Activated CD8-positive, alpha-beta memory T cell treated with anti-CD3 and anti-CD28 coated beads, Interleukin-2, amount 10 ng/mL, durations not matched to agents 7 days and 5 days (primary cell): ENCODE measurements around the gene PCP4L1. TPM values are rescaled to one million over a fixed set of nuclear protein-coding genes. Genes with fewer than 3 reads are reported as not detected.
A peak's percentile ranks its signal among the peaks of the same experiment; 100 is the strongest.

Experiments
- ATAC-seq: fragments of 150-1000 bp; cut with Tn5 transposase; one replicate; pipeline ENCODE4 v1.10.0; 2021; ENCODE audit warnings: moderate library complexity
- CTCF ChIA-PET: fragments of 350-600 bp; sonication (Branson Sonifier 250); formaldehyde crosslinking; loops from one replicate; lab custom pipeline; 2021; ENCODE audit warnings: antibody characterized with exemption; lab: Charles Lee
- DNase-seq: peaks from one replicate; pipeline ENCODE4 v3.0.0-alpha.2; 2020
- H3K27ac Mint-ChIP-seq: one replicate; pipeline ENCODE4 v1.8.0; 2021; ENCODE audit warnings: mild to moderate bottlenecking, mixed read lengths
- H3K27me3 Mint-ChIP-seq: one replicate; pipeline ENCODE4 v1.8.0; 2021; ENCODE audit warnings: mixed read lengths
- H3K36me3 Mint-ChIP-seq: one replicate; pipeline ENCODE4 v1.8.0; 2021; ENCODE audit warnings: mild to moderate bottlenecking, mixed read lengths
- H3K4me1 Mint-ChIP-seq: one replicate; pipeline ENCODE4 v1.8.0; 2021; ENCODE audit warnings: mixed read lengths
- H3K4me3 Mint-ChIP-seq: one replicate; pipeline ENCODE4 v1.8.0; 2021; ENCODE audit warnings: mild to moderate bottlenecking, moderate library complexity, mixed read lengths
- H3K9me3 Mint-ChIP-seq: one replicate; pipeline ENCODE4 v1.8.0; 2022; ENCODE audit warnings: low read depth, mixed read lengths
- total RNA-seq, 2 experiments: library from RNA; stranded (reverse); gene quantifications; one replicate each; pipeline ENCODE4 v1.2.3, GENCODE V29; 2021

PCP4L1 gene
- not detected for total RNA-seq

GRCh38 chr1:161258439-161259344, at the start of gene PCP4L1:
Gene PCP4L1, plus strand, starts transcription at chr1:161258745. Its CDS starts 230 bp downstream, at chr1:161258975.
- Mint-ChIP-seq H3K36me3 (peaks cover 8% of the 10 kb centered on the region), H3K4me1 (peaks cover 14% of the 10 kb centered on the region), H3K27ac (no peak within 1 kb of the TSS), H3K4me3 (peak within 1 kb of the TSS; percentile 53), H3K9me3 (peaks cover 13% of the 10 kb centered on the region), H3K27me3 (peaks cover 60% of the 10 kb centered on the region)
- CTCF ChIA-PET: interaction anchor here (0.6 to 3.5 kb wide), 5 partner anchors 29 to 154 kb away, joined by 3 to 23 read pairs (median 3); partner anchors contain the start of gene NDUFS2
- DNase-seq: peak; percentile 60
- ATAC-seq: peak; percentile 90

DNA sequence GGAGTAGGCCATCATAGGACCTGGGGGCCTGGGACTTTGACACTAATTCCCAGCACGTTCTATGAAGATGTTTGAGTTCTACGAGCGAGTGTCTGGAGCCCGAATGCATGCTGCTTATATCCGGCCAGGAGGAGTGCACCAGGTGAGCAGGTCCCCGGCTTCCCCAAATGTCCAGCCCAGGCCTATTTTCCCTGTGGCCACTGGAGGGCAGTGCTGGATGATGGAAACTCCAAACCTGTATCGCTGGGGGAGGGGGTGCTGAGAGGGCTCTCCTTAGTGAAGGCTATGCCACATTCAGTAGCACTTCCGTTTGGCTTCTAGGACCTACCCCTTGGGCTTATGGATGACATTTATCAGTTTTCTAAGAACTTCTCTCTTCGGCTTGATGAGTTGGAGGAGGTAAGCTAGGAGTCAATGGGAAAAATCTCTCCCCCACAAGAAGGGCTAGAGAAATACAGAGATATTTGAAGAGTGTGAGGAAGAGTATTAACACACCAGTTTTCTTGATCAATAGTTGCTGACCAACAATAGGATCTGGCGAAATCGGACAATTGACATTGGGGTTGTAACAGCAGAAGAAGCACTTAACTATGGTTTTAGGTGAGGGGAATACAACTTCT, 48.6 kb upstream of the PCP4L1 start:
- H3K27ac Mint-ChIP-seq: peak overlapping the region; percentile 57
- peaks cover 32% of the 10 kb centered on the region for H3K4me1 Mint-ChIP-seq
- no peaks in the 10 kb centered on the region for H3K27me3 Mint-ChIP-seq
- H3K36me3 Mint-ChIP-seq: peaks cover 54% of the 10 kb centered on the region
- CTCF ChIA-PET: interaction anchor here (0.6 to 6.7 kb wide), 10 partner anchors 8 to 189 kb away, joined by 3 to 110 read pairs (median 6); partner anchors contain the start of genes APOA2, NDUFS2 and TOMM40L
- peak; percentile 90 for ATAC-seq
- no peaks in the 10 kb centered on the region for H3K9me3 Mint-ChIP-seq
- H3K4me3 Mint-ChIP-seq: no peak overlapping the region
- peak; percentile 82 for DNase-seq

DNA sequence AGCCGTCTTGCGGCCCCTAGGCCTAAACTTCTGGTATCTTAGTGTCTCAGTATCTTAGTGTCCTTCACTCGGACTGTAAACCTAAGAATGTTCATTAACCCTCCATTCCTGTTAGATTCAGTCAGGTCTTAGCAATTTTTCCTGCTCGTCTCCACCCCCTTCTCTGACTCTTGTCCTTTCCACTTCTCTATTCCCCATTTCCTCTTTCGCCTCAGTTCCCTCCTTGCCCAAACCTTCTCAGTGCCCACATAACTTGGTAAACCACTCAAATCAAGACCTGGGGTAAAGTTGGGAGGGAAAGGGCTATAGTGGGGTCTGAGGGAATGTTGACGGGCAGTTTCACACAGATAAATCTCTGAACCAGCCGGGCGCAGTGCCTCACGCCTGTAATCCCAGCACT, 44.2 kb upstream of the PCP4L1 start:
- Mint-ChIP-seq H3K4me3 (no peak overlapping the region), H3K27me3 (no peaks in the 10 kb centered on the region), H3K4me1 (peaks cover 34% of the 10 kb centered on the region), H3K9me3 (no peaks in the 10 kb centered on the region), H3K36me3 (peaks cover 40% of the 10 kb centered on the region), H3K27ac (no peak overlapping the region)
- CTCF ChIA-PET: interaction anchor here (0.7 kb wide), 1 partner anchor 357 kb away, joined by 3 read pairs; no protein-coding TSS in a partner anchor
- DNase-seq (no peak), ATAC-seq (no peak)

DNA sequence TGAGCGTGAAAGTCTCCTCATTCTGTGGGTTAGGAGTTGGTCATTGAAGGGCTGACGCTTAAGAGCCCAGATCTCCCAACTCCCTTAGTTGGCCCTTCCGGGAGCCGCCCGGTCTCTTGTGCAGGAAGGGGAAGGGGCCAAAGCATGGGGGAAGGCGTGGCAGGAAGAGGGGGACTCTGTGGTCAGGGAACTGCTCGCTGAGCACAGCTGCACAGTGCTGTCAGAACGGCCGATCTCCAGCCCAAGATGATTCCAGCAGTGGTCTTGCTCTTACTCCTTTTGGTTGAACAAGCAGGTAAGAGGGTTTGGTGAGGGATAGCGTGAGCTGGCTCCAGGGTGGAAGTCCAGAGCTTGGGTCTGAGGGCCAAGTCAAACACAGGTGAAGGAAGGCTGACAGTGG, 43.5 kb upstream of the PCP4L1 start, which contains the start of gene FCER1G:
FCER1G (plus strand) TSS at position 220 of the 400 bp plus-strand sequence; CDS start at position 247, 27 bp downstream.
- H3K36me3 Mint-ChIP-seq: peaks cover 35% of the 10 kb centered on the region
- H3K27me3 Mint-ChIP-seq: no peaks in the 10 kb centered on the region
- ATAC-seq: no peak
- no peaks in the 10 kb centered on the region for H3K9me3 Mint-ChIP-seq
- peak within 1 kb of the TSS; percentile 65 for H3K27ac Mint-ChIP-seq
- peaks cover 28% of the 10 kb centered on the region for H3K4me1 Mint-ChIP-seq
- CTCF ChIA-PET: interaction anchor here (0.6 to 3.4 kb wide), 5 partner anchors 9 to 356 kb away, joined by 3 to 24 read pairs (median 3); partner anchors contain the start of gene TOMM40L
- H3K4me3 Mint-ChIP-seq: peak within 1 kb of the TSS; percentile 17
- no peak for DNase-seq

DNA sequence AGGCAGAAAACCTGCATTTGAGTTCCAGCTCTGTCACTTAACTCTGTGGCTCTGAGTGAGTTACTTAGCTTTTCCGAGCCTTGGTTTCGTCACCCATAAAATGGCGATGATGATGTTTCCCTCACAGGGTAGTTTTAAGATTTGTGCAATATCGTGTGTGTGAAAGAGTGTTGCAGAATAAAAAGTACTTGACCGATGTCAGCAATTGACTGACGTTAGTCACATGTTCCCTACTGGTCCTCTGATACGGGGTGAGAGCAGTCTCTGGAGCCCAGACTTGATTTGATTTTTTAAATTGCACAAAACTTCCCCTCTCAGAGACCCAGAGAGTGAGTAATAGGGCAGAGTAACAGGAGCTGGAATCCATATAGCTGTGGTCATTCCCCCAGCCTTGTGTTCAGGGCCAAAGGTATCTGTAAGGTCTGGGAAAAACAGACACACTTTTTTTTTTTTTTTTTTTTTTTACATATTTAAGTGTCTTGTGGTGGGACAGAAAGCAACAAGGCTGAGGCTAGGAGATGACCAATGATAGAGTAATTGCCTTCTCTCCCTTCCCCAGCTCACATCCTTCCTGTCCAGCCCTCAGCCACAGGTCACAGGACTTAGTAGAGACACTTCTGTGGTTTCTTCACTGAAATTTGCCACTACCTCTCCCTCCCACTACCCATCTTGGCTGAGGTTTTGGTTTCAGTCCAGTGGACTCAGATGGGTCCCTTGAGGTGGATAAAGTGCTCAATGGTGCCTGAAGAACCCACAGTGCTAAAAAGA, 41.4 kb upstream of the PCP4L1 start:
- H3K4me3 Mint-ChIP-seq: no peak overlapping the region

GRCh38 chr1:161217831-161218230, 40.7 kb upstream of the PCP4L1 start:
- DNase-seq (no peak), ATAC-seq (no peak)
- Mint-ChIP-seq H3K27ac (peak overlapping the region; percentile 25), H3K36me3 (peaks cover 20% of the 10 kb centered on the region), H3K9me3 (no peaks in the 10 kb centered on the region), H3K27me3 (no peaks in the 10 kb centered on the region), H3K4me3 (no peak overlapping the region), H3K4me1 (peaks cover 32% of the 10 kb centered on the region)
- CTCF ChIA-PET: interaction anchor here (0.7 to 5.3 kb wide), 6 partner anchors 8 to 164 kb away, joined by 3 to 26 read pairs (median 10); partner anchors contain the start of genes NDUFS2 and TOMM40L

More for the DNA sequence above, 41.4 kb upstream of the PCP4L1 start:
- Mint-ChIP-seq H3K4me1 (peaks cover 32% of the 10 kb centered on the region), H3K36me3 (peaks cover 23% of the 10 kb centered on the region), H3K27me3 (no peaks in the 10 kb centered on the region), H3K9me3 (no peaks in the 10 kb centered on the region), H3K27ac (peak overlapping the region; percentile 44)
- CTCF ChIA-PET: interaction anchor here (0.7 to 5.3 kb wide), 9 partner anchors 9 to 165 kb away, joined by 3 to 26 read pairs (median 6); partner anchors contain the start of genes CFAP126, NDUFS2 and TOMM40L
- DNase-seq (peak; percentile 63), ATAC-seq (peak; percentile 62)

DNA sequence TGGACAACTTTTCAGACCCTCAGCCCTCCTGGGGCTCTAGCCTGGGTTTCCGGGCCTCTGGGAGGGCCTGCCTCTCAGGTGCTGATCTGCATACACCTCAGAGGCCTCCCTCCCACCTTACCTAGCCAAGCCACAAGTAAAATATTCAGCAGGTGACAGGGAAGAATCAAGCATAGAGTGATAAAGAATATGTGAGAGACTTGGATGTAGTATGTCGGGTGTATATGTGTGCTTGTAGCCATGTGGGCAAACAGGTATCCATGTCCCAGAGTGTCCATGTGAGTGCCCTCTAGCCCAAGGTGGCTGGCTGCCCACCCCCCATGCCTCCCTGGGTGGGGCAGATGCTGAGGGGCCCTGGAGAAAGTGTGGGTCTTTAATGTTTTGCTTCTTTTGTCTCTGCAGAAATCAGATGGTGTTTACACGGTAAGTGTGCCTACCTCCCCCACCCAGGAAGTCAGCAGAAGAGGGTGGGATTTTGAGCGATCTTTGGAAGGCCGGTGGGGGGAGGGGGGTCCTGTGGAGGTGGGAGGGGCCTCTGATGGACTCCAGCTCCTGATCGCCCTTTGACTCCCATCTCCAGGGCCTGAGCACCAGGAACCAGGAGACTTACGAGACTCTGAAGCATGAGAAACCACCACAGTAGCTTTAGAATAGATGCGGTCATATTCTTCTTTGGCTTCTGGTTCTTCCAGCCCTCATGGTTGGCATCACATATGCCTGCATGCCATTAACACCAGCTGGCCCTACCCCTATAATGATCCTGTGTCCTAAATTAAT, 40.1 kb upstream of the PCP4L1 start:
- CTCF ChIA-PET: interaction anchor here (0.6 to 10.9 kb wide), 6 partner anchors 8 to 121 kb away, joined by 3 to 110 read pairs (median 11); partner anchors contain the start of gene NDUFS2
- no peak for DNase-seq
- H3K27me3 Mint-ChIP-seq: no peaks in the 10 kb centered on the region
- peaks cover 32% of the 10 kb centered on the region for H3K4me1 Mint-ChIP-seq
- H3K9me3 Mint-ChIP-seq: no peaks in the 10 kb centered on the region
- H3K27ac Mint-ChIP-seq: no peak overlapping the region
- peaks cover 15% of the 10 kb centered on the region for H3K36me3 Mint-ChIP-seq
- no peak overlapping the region for H3K4me3 Mint-ChIP-seq
- ATAC-seq: no peak

GRCh38 chr1:161219078-161219892, 39.3 kb upstream of the PCP4L1 start:
- Mint-ChIP-seq H3K4me3 (no peak overlapping the region), H3K27me3 (no peaks in the 10 kb centered on the region), H3K27ac (no peak overlapping the region), H3K4me1 (peaks cover 32% of the 10 kb centered on the region), H3K9me3 (no peaks in the 10 kb centered on the region), H3K36me3 (peaks cover 7% of the 10 kb centered on the region)
- CTCF ChIA-PET: interaction anchor here (0.8 to 10.9 kb wide), 7 partner anchors 9 to 162 kb away, joined by 3 to 110 read pairs (median 10); partner anchors contain the start of gene NDUFS2
- ATAC-seq: no peak
- no peak for DNase-seq

DNA sequence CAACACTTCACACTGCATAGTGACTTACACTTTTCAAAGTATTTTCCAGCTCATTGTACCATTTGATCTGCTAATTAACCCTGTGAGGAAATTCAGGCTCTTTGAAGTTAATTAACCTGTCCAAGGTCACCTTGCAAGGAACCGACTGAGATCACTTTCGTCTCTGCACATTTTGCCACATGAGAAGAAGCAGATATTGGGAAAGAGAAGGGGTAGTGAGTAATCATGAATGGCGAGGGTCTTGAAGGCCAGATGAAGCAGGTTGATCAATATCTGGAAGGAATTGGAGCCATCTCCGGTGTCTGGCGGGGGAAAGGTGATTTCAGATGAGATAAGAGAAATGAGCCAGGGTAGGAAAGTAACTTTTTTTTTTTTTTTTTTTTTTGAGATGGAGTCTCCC, 38.5 kb upstream of the PCP4L1 start:
- CTCF ChIA-PET: interaction anchor here (1.0 to 10.9 kb wide), 6 partner anchors 9 to 86 kb away, joined by 3 to 110 read pairs (median 11); partner anchors contain the start of gene NDUFS2
- peaks cover 29% of the 10 kb centered on the region for H3K4me1 Mint-ChIP-seq
- H3K9me3 Mint-ChIP-seq: no peaks in the 10 kb centered on the region
- H3K27me3 Mint-ChIP-seq: no peaks in the 10 kb centered on the region
- H3K4me3 Mint-ChIP-seq: no peak overlapping the region
- no peak overlapping the region for H3K27ac Mint-ChIP-seq
- ATAC-seq (no peak), DNase-seq (no peak)
- peaks cover 3% of the 10 kb centered on the region for H3K36me3 Mint-ChIP-seq

DNA sequence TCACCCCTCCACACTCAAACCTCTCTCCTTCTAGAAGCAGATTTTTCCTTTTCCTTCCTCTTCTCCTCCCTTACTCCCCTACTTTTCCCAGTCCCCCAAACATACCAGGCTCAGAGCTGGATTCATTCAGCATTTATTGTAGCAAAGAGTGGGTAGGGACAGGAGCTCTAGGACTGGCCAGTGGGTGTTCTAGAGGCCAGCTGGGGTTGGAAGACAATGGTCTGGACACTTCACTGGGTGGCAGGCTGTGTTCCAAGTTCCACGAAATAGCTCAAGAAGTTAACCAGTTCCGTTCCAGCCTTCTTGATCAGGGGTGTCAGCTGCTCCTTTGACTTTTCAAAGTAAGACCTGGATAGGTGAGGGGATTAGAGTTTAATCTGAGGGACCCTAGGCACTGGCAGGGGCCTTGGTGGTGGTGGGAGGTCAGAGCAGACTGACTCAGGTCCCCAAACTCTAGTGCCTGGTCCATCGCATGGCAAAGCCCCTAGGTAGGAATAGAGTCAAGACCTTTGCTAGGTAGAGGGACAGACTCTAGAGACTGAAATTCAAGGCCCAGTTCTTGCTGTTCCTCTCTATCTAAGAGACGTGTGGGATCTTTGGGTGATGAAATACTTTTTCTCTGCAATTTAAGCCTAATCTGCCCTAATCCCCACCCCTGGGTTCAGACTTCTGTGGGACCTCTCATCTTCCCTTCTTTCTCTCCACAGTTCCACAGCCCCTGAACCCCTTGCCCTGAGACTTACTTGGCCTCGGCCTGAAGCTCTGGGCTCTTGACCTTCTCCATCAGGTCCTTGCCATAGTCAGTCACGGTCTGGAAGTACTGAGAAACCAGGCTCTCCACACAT, 36.1 kb upstream of the PCP4L1 start:
- Mint-ChIP-seq H3K27me3 (no peaks in the 10 kb centered on the region), H3K4me1 (peaks cover 32% of the 10 kb centered on the region), H3K9me3 (no peaks in the 10 kb centered on the region), H3K36me3 (no peaks in the 10 kb centered on the region), H3K4me3 (no peak overlapping the region), H3K27ac (no peak overlapping the region)
- ATAC-seq (no peak), DNase-seq (no peak)
- CTCF ChIA-PET: interaction anchor here (0.6 to 11.7 kb wide), 6 partner anchors 12 to 163 kb away, joined by 3 to 215 read pairs (median 4); no protein-coding TSS in a partner anchor
